Measurements from ENCODE around the gene GRIA4.
"Not testable (repeated sequence)": the region's sequence is repeated elsewhere in the genome, so short reads cannot be mapped to it uniquely, and the experiment has no call there.

The GRIA4 gene

DNA sequence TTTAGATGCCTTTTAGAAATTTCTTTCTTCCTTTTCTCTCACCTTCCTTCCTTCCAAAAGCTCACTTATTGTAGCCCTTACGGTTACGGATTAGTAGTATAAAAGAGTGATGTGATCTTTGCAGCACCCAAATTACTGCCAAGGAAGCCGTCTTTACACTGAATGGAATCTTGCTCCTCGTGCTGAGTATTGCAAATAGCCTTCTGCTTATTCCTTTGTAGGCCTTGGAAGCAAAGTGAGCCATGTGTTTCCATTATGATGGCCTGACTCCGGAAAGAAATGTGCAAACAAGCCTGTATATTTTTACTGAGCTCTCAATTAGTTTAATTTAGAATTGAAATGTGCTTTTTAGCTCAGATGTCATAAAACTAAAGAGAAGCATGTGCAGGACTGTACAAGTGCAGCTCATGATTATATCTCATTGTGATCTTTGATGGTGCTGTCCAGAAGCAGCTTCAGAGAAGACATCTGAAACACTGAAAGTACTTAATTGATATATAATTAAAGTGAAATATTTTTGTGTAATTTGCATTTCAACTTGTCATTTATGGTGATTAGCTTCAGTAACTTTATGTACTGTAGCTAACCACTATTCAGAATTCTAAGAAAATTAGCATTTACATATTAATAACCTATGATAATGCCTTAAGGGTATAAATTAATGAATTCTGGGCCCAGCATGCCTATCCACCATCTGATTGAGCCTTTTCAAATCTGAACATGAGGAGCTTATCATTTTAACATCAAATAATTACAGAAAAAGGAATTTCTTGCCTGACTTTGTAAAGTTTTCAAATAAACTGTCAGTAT is 129.3 kb downstream of the GRIA4 start:
- peaks cover 0 to 6% of the 10 kb centered on the region in 2 donors for H3K4me1 ChIP-seq (ENCODE audit: control insufficient read depth in 1 of 2, insufficient read depth in 2 of 2, low read length in 2 of 2)
- H3K9me3 ChIP-seq (ENCODE audit: control insufficient read depth in 1 of 2, low read length in 2 of 2) = no peaks in the 10 kb centered on the region
- no peak overlapping the region for H3K9ac ChIP-seq (ENCODE audit: low read depth in 1 of 2, low read length in 2 of 2)
- H3K27me3 ChIP-seq (ENCODE audit: control insufficient read depth in 1 of 2, insufficient read depth in 2 of 2, low read length in 2 of 2) = no peaks in the 10 kb centered on the region
- no peak overlapping the region for H3K4me3 ChIP-seq (ENCODE audit: low read depth in 1 of 2, low read length in 2 of 2)
- no peak overlapping the region for H3K27ac ChIP-seq (ENCODE audit: low read depth, low read length)
- H3K36me3 ChIP-seq (ENCODE audit: control insufficient read depth in 1 of 2, insufficient read depth in 2 of 2, low read length in 2 of 2) = no peaks in the 10 kb centered on the region

DNA sequence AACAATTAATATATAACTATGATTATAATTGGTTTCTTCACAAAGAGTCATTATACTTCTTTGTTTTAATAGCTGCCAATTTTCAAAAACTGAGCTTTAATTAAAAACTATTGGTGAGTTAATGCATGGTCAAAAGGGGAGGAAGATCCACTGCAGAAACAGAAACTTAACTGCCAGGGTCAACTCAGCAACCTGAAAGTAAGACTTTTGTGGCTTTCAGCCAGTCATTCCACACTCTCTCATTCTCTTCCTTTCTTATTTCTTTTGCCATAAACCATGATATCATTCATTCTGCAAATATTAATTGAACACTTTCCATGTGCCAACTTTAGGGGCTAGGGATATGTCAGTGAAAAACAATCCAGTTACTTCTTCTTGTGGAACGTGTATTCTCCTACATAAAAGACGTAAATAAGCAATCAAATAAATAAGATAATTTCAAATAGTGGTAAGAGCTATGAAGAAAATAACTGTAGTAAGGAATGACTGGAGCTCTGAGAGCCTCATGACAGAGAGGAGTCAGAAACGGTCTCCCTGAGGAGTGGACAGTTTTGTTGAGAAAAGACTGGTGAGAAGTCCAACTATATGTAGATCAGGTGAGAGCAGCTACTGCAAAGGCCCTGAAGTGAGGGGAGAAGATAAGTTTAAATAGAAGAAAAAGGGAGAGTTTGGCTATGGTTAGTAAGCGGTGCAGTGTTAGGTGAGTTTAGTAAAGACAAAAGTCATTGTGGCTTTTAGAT is 130.5 kb downstream of the GRIA4 start:
- Histone ChIP-seq H3K4me1 (ENCODE audit: control insufficient read depth in 1 of 2, insufficient read depth in 2 of 2, low read length in 2 of 2) (no peaks in the 10 kb centered on the region), H3K36me3 (ENCODE audit: control insufficient read depth in 1 of 2, insufficient read depth in 2 of 2, low read length in 2 of 2) (no peaks in the 10 kb centered on the region), H3K9ac (ENCODE audit: low read depth in 1 of 2, low read length in 2 of 2) (no peak overlapping the region), H3K27ac (ENCODE audit: low read depth, low read length) (no peak overlapping the region), H3K4me3 (ENCODE audit: low read depth in 1 of 2, low read length in 2 of 2) (no peak overlapping the region), H3K27me3 (ENCODE audit: control insufficient read depth in 1 of 2, insufficient read depth in 2 of 2, low read length in 2 of 2) (no peaks in the 10 kb centered on the region), H3K9me3 (ENCODE audit: control insufficient read depth in 1 of 2, low read length in 2 of 2) (no peaks in the 10 kb centered on the region)

DNA sequence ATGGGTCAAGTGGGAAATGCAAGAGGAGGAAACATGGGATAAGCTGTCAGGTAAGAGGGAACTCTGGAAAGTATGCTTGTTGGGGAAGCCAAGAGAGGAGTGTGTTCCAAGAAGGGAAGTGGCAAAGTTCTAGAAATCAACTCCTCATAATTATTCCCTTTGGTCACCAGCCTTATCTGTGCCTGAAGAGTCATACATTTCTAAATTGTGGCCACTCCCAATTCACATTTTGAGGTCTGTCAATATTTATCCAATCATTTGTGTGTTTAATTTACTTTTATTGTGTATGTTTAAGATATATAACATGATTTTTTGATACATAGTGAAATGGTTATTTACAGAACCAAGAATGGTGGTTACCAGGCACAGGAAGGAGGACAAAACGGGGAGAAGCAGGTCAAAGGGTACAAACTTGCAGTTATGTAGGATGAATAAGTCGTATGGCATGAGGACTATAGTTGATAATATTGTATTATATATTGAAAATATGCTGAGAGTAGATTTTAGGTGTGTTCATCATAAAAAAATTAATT is 131.7 kb downstream of the GRIA4 start:
- Histone ChIP-seq H3K27ac (ENCODE audit: low read depth, low read length) (no peak overlapping the region), H3K36me3 (ENCODE audit: control insufficient read depth in 1 of 2, insufficient read depth in 2 of 2, low read length in 2 of 2) (no peaks in the 10 kb centered on the region), H3K9ac (ENCODE audit: low read depth in 1 of 2, low read length in 2 of 2) (no peak overlapping the region), H3K4me1 (ENCODE audit: control insufficient read depth in 1 of 2, insufficient read depth in 2 of 2, low read length in 2 of 2) (no peaks in the 10 kb centered on the region), H3K27me3 (ENCODE audit: control insufficient read depth in 1 of 2, insufficient read depth in 2 of 2, low read length in 2 of 2) (no peaks in the 10 kb centered on the region), H3K9me3 (ENCODE audit: control insufficient read depth in 1 of 2, low read length in 2 of 2) (no peaks in the 10 kb centered on the region), H3K4me3 (ENCODE audit: low read depth in 1 of 2, low read length in 2 of 2) (no peak overlapping the region)

DNA sequence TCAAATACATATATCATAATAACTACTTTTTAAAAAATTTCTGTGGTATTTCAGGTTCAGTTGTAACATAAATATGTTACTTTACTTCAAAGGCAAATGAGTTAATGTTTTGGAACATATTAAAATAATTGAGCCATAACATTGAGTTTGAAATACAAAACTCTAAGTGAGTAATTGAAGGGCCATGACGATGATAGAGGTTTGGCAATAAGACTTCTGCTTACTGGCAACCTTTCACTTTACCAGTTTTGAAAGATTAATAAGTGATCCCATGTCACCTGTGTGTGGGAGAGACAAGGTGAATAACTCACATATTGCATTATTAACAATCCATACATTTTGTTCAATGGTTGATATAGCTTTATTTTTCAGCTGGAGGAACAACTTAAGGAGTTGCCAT is 144.4 kb downstream of the GRIA4 start:
- H3K4me3 ChIP-seq (ENCODE audit: low read depth in 1 of 2, low read length in 2 of 2) = no peak overlapping the region
- H3K9ac ChIP-seq (ENCODE audit: low read depth in 1 of 2, low read length in 2 of 2) = no peak overlapping the region

DNA sequence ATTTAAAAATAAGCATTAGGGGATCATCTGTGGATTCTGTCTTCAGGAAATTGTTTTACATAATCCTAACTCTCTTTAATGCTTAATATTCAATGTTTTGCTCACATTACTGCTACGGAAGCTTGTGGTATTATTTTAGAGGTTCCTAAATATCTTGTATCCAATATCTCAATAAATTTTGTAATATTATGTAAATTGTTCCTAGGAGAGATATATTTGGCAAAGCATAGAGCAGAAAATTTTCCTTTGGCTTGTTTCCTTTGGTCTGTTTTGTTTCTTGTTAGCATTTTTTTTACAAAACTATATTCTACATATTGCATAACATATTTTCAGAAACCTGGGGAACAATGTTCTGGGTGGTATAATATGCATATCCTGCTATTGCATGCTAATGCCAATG is 144.8 kb downstream of the GRIA4 start:
- Histone ChIP-seq H3K9ac (ENCODE audit: low read depth in 1 of 2, low read length in 2 of 2) (no peak overlapping the region), H3K4me3 (ENCODE audit: low read depth in 1 of 2, low read length in 2 of 2) (no peak overlapping the region), H3K9me3 (ENCODE audit: control insufficient read depth in 1 of 2, low read length in 2 of 2) (no peaks in the 10 kb centered on the region), H3K36me3 (ENCODE audit: control insufficient read depth in 1 of 2, insufficient read depth in 2 of 2, low read length in 2 of 2) (no peaks in the 10 kb centered on the region), H3K4me1 (ENCODE audit: control insufficient read depth in 1 of 2, insufficient read depth in 2 of 2, low read length in 2 of 2) (no peaks in the 10 kb centered on the region), H3K27ac (ENCODE audit: low read depth, low read length) (no peak overlapping the region), H3K27me3 (ENCODE audit: control insufficient read depth in 1 of 2, insufficient read depth in 2 of 2, low read length in 2 of 2) (no peaks in the 10 kb centered on the region)

More for the DNA sequence above, 144.4 kb downstream of the GRIA4 start:
- Histone ChIP-seq H3K36me3 (ENCODE audit: control insufficient read depth in 1 of 2, insufficient read depth in 2 of 2, low read length in 2 of 2) (no peaks in the 10 kb centered on the region), H3K4me1 (ENCODE audit: control insufficient read depth in 1 of 2, insufficient read depth in 2 of 2, low read length in 2 of 2) (no peaks in the 10 kb centered on the region), H3K27me3 (ENCODE audit: control insufficient read depth in 1 of 2, insufficient read depth in 2 of 2, low read length in 2 of 2) (no peaks in the 10 kb centered on the region), H3K27ac (ENCODE audit: low read depth, low read length) (no peak overlapping the region), H3K9me3 (ENCODE audit: control insufficient read depth in 1 of 2, low read length in 2 of 2) (no peaks in the 10 kb centered on the region)

DNA sequence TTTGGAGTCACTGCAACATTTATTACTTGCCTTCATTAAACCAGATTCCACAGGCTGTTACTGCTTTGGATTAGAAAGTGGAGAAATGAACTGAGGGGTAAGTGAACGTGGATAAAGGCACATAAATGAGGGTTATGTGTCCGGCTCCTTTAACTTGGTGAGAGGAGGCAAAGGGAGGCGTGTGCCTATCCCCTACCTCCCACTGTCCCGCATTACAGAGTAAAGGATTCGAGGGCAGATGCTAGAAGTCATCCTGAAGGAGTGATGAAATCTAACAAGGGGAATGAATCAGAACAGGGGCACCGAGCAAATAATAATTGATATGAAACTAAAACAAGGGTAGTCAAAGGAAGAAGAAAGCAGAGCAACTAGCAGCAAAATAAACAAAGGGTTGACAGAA is 147.2 kb downstream of the GRIA4 start:
- Histone ChIP-seq H3K4me3 (ENCODE audit: low read depth in 1 of 2, low read length in 2 of 2) (no peak overlapping the region), H3K9ac (ENCODE audit: low read depth in 1 of 2, low read length in 2 of 2) (no peak overlapping the region), H3K4me1 (ENCODE audit: control insufficient read depth in 1 of 2, insufficient read depth in 2 of 2, low read length in 2 of 2) (no peaks in the 10 kb centered on the region), H3K36me3 (ENCODE audit: control insufficient read depth in 1 of 2, insufficient read depth in 2 of 2, low read length in 2 of 2) (no peaks in the 10 kb centered on the region), H3K27me3 (ENCODE audit: control insufficient read depth in 1 of 2, insufficient read depth in 2 of 2, low read length in 2 of 2) (no peaks in the 10 kb centered on the region), H3K27ac (ENCODE audit: low read depth, low read length) (no peak overlapping the region), H3K9me3 (ENCODE audit: control insufficient read depth in 1 of 2, low read length in 2 of 2) (no peaks in the 10 kb centered on the region)

DNA sequence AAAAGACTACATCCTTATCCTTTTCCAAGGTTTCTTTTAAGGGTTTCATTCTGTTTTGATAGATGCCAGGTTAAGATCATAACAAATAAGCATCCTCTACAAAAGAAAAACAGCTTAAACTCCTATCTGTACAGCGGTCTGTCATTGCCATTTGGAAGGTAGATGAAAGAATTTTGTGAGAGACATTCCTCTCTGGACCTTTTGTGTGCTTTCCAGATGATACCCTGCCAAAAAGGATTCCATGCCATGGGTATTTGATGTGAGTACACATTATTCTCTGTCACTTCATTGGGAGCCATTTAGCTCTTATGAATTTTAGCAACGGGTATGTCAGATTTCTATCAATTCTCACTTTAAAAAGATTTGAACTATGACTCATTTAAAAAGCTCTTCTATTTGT is 153.7 kb downstream of the GRIA4 start:
- H3K36me3 ChIP-seq (ENCODE audit: control insufficient read depth in 1 of 2, insufficient read depth in 2 of 2, low read length in 2 of 2) = no peaks in the 10 kb centered on the region
- no peaks in the 10 kb centered on the region for H3K27me3 ChIP-seq (ENCODE audit: control insufficient read depth in 1 of 2, insufficient read depth in 2 of 2, low read length in 2 of 2)
- no peak overlapping the region for H3K27ac ChIP-seq (ENCODE audit: low read depth, low read length)
- no peak overlapping the region for H3K9ac ChIP-seq (ENCODE audit: low read depth in 1 of 2, low read length in 2 of 2)
- H3K4me3 ChIP-seq (ENCODE audit: low read depth in 1 of 2, low read length in 2 of 2) = no peak overlapping the region
- no peaks in the 10 kb centered on the region for H3K9me3 ChIP-seq (ENCODE audit: control insufficient read depth in 1 of 2, low read length in 2 of 2)
- no peaks in the 10 kb centered on the region for H3K4me1 ChIP-seq (ENCODE audit: control insufficient read depth in 1 of 2, insufficient read depth in 2 of 2, low read length in 2 of 2)

DNA sequence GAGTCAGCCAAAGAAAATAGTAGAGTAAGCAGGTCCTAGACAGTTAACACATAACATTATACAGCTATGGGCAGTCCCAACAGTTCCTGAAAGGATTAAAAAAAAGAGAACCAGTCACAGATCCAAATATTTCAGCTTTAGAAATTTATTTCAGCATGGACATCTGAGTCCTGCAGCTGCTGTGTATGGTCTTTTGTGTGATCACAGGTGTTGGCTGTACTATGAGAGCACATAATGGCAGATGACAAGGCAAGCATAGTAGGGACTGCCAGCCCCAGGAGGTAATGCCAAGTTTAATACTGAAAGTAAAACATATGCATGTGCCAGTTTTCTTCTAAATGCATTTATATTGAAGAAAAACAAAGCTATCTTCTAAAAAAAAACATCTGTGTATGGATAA is 158.1 kb downstream of the GRIA4 start:
- Histone ChIP-seq H3K36me3 (ENCODE audit: control insufficient read depth in 1 of 2, insufficient read depth in 2 of 2, low read length in 2 of 2) (no peaks in the 10 kb centered on the region), H3K9ac (ENCODE audit: low read depth in 1 of 2, low read length in 2 of 2) (no peak overlapping the region), H3K27me3 (ENCODE audit: control insufficient read depth in 1 of 2, insufficient read depth in 2 of 2, low read length in 2 of 2) (no peaks in the 10 kb centered on the region), H3K27ac (ENCODE audit: low read depth, low read length) (no peak overlapping the region), H3K4me1 (ENCODE audit: control insufficient read depth in 1 of 2, insufficient read depth in 2 of 2, low read length in 2 of 2) (no peaks in the 10 kb centered on the region), H3K4me3 (ENCODE audit: low read depth in 1 of 2, low read length in 2 of 2) (no peak overlapping the region), H3K9me3 (ENCODE audit: control insufficient read depth in 1 of 2, low read length in 2 of 2) (no peaks in the 10 kb centered on the region)

DNA sequence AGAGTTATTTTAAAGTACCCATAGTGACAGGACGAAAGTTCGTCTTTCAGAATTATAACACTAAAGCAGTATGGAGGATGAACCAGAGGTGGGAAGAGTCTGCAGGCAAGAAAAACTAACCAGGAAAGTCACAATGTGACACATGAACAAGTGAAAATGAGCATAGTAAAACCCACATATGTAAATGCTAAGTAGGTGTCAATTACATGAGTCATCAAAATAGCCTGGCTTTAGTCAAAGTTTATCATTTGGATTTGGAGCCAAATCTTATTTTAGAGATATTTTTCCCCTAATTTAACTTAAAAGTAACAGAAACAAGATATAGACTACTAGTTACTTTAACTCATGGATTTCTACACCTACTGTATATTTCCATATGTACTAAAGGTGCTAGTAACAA is 159.8 kb downstream of the GRIA4 start:
- Histone ChIP-seq H3K9ac (ENCODE audit: low read depth in 1 of 2, low read length in 2 of 2) (no peak overlapping the region), H3K4me1 (ENCODE audit: control insufficient read depth in 1 of 2, insufficient read depth in 2 of 2, low read length in 2 of 2) (no peaks in the 10 kb centered on the region), H3K36me3 (ENCODE audit: control insufficient read depth in 1 of 2, insufficient read depth in 2 of 2, low read length in 2 of 2) (no peaks in the 10 kb centered on the region), H3K27me3 (ENCODE audit: control insufficient read depth in 1 of 2, insufficient read depth in 2 of 2, low read length in 2 of 2) (no peaks in the 10 kb centered on the region), H3K4me3 (ENCODE audit: low read depth in 1 of 2, low read length in 2 of 2) (no peak overlapping the region), H3K27ac (ENCODE audit: low read depth, low read length) (no peak overlapping the region), H3K9me3 (ENCODE audit: control insufficient read depth in 1 of 2, low read length in 2 of 2) (no peaks in the 10 kb centered on the region)

DNA sequence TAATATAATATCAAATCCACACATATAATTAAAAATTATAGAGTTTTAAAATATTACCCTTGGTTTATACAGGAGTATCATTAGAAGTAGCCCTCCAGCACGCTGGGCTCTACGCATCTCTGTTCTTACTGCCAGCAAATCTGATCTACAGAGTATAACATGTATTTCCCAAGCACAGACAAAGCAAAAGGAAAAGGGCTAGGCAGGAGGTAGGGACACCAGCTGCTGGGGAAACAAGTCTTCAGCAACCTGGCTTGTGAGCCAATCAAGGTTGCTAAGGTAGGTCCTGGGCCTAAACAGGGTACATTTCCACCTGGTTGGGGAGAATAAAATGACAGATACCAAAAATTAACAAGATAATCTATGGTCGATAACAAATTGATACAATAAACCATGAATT is 163.6 kb downstream of the GRIA4 start:
- not testable (repeated sequence) for H3K9me3 ChIP-seq (ENCODE audit: control insufficient read depth in 1 of 2, low read length in 2 of 2); H3K4me3 ChIP-seq (ENCODE audit: low read depth in 1 of 2, low read length in 2 of 2); H3K9ac ChIP-seq (ENCODE audit: low read depth in 1 of 2, low read length in 2 of 2); H3K27me3 ChIP-seq (ENCODE audit: control insufficient read depth in 1 of 2, insufficient read depth in 2 of 2, low read length in 2 of 2); H3K4me1 ChIP-seq (ENCODE audit: control insufficient read depth in 1 of 2, insufficient read depth in 2 of 2, low read length in 2 of 2); H3K27ac ChIP-seq (ENCODE audit: low read depth, low read length); H3K36me3 ChIP-seq (ENCODE audit: control insufficient read depth in 1 of 2, insufficient read depth in 2 of 2, low read length in 2 of 2)
